Body of pancreas (tissue), 4 donors: ENCODE measurements around the gene MBP. TPM values are rescaled to one million over a fixed set of nuclear protein-coding genes. Genes with fewer than 3 reads are reported as not detected.
A peak's percentile ranks its signal among the peaks of the same experiment; 100 is the strongest.

ENCODE experiments used
- ATAC-seq: fragments of 150-250 bp; one replicate; pipeline ENCODE4 v1.9.1; 2016
- DNase-seq, 4 donors: peaks; one replicate each; pipeline ENCODE4 v3.0.0-alpha.2; 2019
- H3K27ac ChIP-seq, 4 donors: fragments of 200-600 bp; sonication (generic); 1 replicate in 3 of 4; 2 replicates in 1 of 4; pipeline versions ENCODE4 v1.5.1 to v1.6.1; 2016 to 2019; ENCODE audit warnings: mild to moderate bottlenecking in 1 of 4, mixed read lengths in 1 of 4, moderate library complexity in 1 of 4
- H3K27me3 ChIP-seq, 2 donors: fragments of 200-600 bp; sonication (generic); one replicate each; pipeline ENCODE4 v1.6.0; 2016; ENCODE audit warnings: mild to moderate bottlenecking in 1 of 2
- H3K36me3 ChIP-seq, 2 donors: fragments of 200-600 bp; sonication (generic); replicated peaks in 1 of 2; 2 replicates each; pipeline ENCODE4 v1.5.1; 2016; ENCODE audit warnings: low read depth in 2 of 2; ENCODE audit not compliant: insufficient read depth in 1 of 2
- H3K4me1 ChIP-seq: fragments of 200-600 bp; sonication (generic); one replicate; pipeline ENCODE4 v1.6.0; 2016
- H3K4me3 ChIP-seq, 2 donors: fragments of 200-600 bp; sonication (generic); 1 replicate in 1 of 2; 2 replicates in 1 of 2; pipeline ENCODE4 v1.5.1; 2016 to 2019
- H3K9me3 ChIP-seq, 3 donors: fragments of 200-600 bp; sonication (generic); 1 replicate in 2 of 3; 2 replicates in 1 of 3; pipeline ENCODE4 v1.5.1; 2016
- POLR2A ChIP-seq, 3 donors: fragments of 450-650 bp; IDR thresholded peaks; one replicate each; pipeline ENCODE4 v1.6.1; 2016; ENCODE audit warnings: antibody characterized with exemption in 3 of 3, mild to moderate bottlenecking in 2 of 3
- WGBS, 2 donors: methylation state at CpG; one replicate each; pipeline ENCODE4 v1.1.5; 2017; 5-methylcytosine and 5-hydroxymethylcytosine counted together
- intact Hi-C: fragments of 100-400 bp; cut with DNase I; formaldehyde crosslinking; loops from one replicate; pipeline ENCODE4 v1.15.1; 2023
- total RNA-seq, 2 donors: library from RNA; depleted of rRNA; stranded (reverse); fragments of >200 nt; gene quantifications; one replicate each; pipeline ENCODE4 v1.1.0, GENCODE V29; 2016
- TF ChIP-seq, protein P1 (sequence below), 7 experiments: fragments of 450-650 bp in 4 of 7; fragments of 200-600 bp in 3 of 7; sonication (generic) in 3 of 7; IDR thresholded peaks; one replicate each; pipeline ENCODE4 v1.5.1; 2016 to 2019; ENCODE audit warnings: antibody characterized with exemption in 7 of 7

MBP gene
- total RNA-seq, 2 donors from 2014 or later = 17.4 to 24.4 TPM

DNA sequence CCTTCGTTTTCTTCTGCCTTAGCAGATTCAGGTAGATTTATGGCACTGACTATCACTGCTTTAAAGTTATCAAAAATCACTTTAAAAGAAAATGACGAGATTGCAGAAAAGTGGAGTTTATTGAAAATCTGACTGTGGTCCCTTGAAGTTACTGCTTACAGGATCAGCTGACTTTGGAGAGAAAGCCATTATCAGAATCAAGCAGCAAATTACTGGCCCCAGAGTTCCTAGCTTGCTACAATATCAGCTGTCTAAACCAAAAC lies 18.5 kb downstream of the MBP start:
- ATAC-seq (no peak), DNase-seq (no peak)
- Histone ChIP-seq H3K36me3 (no peaks in the 10 kb centered on the region), H3K9me3 (no peaks in the 10 kb centered on the region), H3K27me3 (no peaks in the 10 kb centered on the region), H3K4me3 (no peak overlapping the region), H3K4me1 (peaks cover 48% of the 10 kb centered on the region), H3K27ac (peak overlapping the region; percentile 89 to 99 (median 98))
- intact Hi-C loops = no loop called here
- 18 to 20% methylated on average over 2 of the region's 2 CpGs for WGBS, 2 donors
- no peak for TF ChIP-seq POLR2A (IDR thresholded peaks at IDR 0.05)
- TF ChIP-seq, protein P1, sequence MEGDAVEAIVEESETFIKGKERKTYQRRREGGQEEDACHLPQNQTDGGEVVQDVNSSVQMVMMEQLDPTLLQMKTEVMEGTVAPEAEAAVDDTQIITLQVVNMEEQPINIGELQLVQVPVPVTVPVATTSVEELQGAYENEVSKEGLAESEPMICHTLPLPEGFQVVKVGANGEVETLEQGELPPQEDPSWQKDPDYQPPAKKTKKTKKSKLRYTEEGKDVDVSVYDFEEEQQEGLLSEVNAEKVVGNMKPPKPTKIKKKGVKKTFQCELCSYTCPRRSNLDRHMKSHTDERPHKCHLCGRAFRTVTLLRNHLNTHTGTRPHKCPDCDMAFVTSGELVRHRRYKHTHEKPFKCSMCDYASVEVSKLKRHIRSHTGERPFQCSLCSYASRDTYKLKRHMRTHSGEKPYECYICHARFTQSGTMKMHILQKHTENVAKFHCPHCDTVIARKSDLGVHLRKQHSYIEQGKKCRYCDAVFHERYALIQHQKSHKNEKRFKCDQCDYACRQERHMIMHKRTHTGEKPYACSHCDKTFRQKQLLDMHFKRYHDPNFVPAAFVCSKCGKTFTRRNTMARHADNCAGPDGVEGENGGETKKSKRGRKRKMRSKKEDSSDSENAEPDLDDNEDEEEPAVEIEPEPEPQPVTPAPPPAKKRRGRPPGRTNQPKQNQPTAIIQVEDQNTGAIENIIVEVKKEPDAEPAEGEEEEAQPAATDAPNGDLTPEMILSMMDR (IDR thresholded peaks at IDR 0.05) = no peak

DNA sequence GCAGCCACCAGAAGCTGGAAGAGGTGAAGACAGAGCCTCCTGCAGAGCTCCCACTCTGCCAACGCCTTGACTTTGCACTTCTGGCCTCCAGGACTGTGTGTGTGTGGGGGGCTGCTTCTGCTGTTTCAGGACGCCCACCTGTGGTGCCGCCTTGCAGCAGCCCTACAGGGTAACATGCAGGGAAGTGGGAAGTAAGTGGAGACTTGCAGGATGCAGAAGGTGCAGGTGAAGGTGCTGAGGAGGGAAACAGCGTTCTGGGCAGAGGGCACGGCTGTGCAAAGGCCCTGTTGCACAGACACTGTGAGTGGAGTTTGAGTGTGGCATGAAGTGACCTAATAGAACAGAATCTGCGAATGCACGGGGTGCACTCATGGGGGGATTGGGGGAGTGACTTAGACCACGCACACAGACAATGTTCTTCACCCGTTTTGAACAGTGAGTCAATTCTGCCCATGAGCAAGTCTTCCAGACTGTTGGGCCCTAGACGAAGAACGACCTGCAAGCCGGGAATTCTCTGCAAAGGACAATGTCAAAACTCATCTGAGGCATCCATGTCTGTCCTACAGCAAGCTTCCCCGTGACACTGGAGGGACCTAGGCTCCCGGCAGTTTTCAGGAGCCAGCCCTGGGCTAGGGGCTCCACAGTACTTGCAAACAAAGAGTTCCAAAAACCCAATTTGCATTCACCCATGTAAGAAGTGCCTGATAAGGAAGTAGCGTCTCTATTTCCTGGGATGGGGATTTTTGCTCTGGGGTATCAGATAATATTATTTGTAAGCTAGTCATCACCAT lies 19.0 kb downstream of the MBP start:
- no peak overlapping the region for H3K4me3 ChIP-seq
- 85 to 88% methylated on average over 14 to 15 of the region's 15 CpGs for WGBS, 2 donors
- intact Hi-C loops = no loop called here
- H3K4me1 ChIP-seq = peaks cover 49% of the 10 kb centered on the region
- no peak for ATAC-seq
- no peaks in the 10 kb centered on the region for H3K9me3 ChIP-seq
- no peak for TF ChIP-seq POLR2A (IDR thresholded peaks at IDR 0.05)
- TF ChIP-seq, protein P1 (IDR thresholded peaks at IDR 0.05) = no peak
- no peak for DNase-seq
- H3K27ac ChIP-seq = peak overlapping the region; percentile 89 to 99 (median 98)
- H3K36me3 ChIP-seq = no peaks in the 10 kb centered on the region
- H3K27me3 ChIP-seq = no peaks in the 10 kb centered on the region

- no peak for DNase-seq
- Histone ChIP-seq H3K9me3 (no peaks in the 10 kb centered on the region), H3K4me3 (no peak overlapping the region), H3K27me3 (no peaks in the 10 kb centered on the region), H3K27ac (peak overlapping the region in 3 of 4 donors; percentile 89 to 99 (median 97)), H3K36me3 (no peaks in the 10 kb centered on the region), H3K4me1 (peaks cover 49% of the 10 kb centered on the region)
- no peak for ATAC-seq
- TF ChIP-seq, protein P1 (IDR thresholded peaks at IDR 0.05) = no peak
- TF ChIP-seq POLR2A (IDR thresholded peaks at IDR 0.05) = no peak
- 87 to 97% methylated on average over 7 of the region's 7 CpGs for WGBS, 2 donors
- intact Hi-C loops = no loop called here
Observed at GRCh38 chr18:77112747-77113092, 19.9 kb downstream of the MBP start.

GRCh38 chr18:77111951-77112746 lies 20.4 kb downstream of the MBP start:
- intact Hi-C loops = no loop called here
- no peak overlapping the region for H3K4me3 ChIP-seq
- DNase-seq = no peak

More at GRCh38 chr18:77111951-77112746, 20.4 kb downstream of the MBP start:
- Histone ChIP-seq H3K27ac (peak overlapping the region in 3 of 4 donors; percentile 89 to 99 (median 97)), H3K9me3 (no peaks in the 10 kb centered on the region), H3K27me3 (no peaks in the 10 kb centered on the region), H3K4me1 (peaks cover 53% of the 10 kb centered on the region), H3K36me3 (no peaks in the 10 kb centered on the region)
- TF ChIP-seq, protein P1 (IDR thresholded peaks at IDR 0.05) = no peak
- TF ChIP-seq POLR2A (IDR thresholded peaks at IDR 0.05) = no peak
- no peak for ATAC-seq
- WGBS, 2 donors = 72 to 89% methylated on average over 41 to 42 of the region's 43 CpGs
